ENCODE results near the gene AMDHD2.

The AMDHD2 gene

GRCh38 chr16:2483939-2484897 lies 36.0 kb upstream of the AMDHD2 start:
- DNase-seq: no peak

GRCh38 chr16:2484898-2485508 lies 35.2 kb upstream of the AMDHD2 start:
- no peak for DNase-seq

DNA sequence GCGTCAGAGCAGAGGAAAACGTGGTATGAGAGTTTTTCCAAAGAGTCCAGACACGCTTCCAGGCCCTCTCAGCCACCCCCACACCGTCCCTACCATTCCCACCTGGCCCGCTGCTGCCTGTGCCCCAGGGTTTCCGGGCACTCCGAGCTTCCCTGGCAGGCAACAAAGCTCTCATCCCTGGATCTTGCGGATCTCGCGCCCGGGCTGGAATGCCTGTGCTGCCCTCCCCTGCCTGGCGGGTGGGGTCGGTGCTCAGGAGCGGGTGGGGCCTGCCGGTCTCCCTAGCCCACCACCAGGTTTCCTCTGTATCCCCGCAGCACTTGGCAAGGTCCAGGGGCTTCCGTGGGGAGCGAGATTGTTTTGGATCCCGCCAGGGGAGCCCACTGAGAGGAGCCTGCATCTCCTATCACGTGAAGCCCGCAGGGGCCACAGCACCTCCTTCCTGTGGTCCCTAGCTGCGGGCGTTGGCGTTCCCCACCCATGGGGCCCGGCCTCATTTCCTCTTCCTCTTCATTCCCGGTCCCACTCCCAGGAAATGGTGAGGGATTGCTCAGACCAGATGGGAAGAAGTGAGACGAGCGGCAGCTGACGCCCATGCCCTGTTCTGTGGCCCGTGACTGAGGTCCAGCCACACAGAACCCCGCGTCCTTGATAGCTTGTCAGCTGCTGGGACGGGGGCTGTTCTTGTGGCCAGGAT lies 34.2 kb upstream of the AMDHD2 start:
- DNase-seq: no peak

- no peak for DNase-seq
Observed at GRCh38 chr16:2486645-2487516, 33.3 kb upstream of the AMDHD2 start.

DNA sequence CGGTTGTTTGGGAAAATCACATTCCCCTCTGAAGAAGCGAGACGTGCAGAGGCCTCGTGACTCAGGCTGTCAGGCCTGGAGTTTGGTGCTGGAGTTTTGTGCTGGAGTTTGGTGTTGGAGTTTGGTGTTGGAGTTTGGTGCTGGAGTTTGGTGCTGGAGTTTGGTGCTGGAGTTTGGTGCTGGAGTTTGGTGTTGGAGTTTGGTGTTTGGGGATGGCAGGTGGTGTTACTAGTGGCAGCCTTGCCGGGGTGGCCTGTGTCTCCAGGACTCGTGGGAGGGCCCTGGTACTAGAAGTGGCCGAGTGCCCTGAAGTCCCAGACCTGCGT lies 32.7 kb upstream of the AMDHD2 start:
- no peak for DNase-seq

DNA sequence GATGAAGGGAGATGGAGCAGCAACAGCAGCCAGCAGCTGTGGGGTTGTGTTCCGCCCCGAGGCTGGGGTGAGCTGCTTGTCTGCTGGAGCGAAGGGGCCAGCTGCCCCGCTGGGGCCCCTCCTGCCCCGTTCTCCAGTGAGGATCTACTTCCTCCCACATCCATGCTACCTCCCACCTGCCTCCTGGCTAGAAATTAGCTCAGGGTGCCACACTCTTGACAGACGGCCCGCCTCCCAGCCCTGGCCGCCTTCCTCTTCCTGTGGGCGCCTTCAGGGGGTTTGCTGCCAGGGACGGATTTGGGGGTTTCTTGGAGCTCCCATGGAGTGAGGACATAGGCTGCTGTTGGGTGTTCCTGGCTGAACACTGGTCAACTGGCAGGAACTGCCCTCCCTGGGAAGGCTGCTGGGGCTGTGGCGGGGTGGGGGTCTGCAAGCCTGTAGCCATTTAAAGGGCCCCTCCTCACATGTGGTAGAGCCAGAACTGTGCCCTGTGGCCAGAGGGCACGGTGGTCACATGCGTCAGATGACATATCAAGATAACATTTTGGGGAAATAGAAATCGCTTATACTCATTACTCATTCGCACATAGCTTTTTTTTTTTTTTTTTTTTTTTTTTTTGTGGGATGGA lies 32.2 kb upstream of the AMDHD2 start:
- DNase-seq: no peak

GRCh38 chr16:2489581-2489980 lies 30.6 kb upstream of the AMDHD2 start:
- no peak for DNase-seq

DNA sequence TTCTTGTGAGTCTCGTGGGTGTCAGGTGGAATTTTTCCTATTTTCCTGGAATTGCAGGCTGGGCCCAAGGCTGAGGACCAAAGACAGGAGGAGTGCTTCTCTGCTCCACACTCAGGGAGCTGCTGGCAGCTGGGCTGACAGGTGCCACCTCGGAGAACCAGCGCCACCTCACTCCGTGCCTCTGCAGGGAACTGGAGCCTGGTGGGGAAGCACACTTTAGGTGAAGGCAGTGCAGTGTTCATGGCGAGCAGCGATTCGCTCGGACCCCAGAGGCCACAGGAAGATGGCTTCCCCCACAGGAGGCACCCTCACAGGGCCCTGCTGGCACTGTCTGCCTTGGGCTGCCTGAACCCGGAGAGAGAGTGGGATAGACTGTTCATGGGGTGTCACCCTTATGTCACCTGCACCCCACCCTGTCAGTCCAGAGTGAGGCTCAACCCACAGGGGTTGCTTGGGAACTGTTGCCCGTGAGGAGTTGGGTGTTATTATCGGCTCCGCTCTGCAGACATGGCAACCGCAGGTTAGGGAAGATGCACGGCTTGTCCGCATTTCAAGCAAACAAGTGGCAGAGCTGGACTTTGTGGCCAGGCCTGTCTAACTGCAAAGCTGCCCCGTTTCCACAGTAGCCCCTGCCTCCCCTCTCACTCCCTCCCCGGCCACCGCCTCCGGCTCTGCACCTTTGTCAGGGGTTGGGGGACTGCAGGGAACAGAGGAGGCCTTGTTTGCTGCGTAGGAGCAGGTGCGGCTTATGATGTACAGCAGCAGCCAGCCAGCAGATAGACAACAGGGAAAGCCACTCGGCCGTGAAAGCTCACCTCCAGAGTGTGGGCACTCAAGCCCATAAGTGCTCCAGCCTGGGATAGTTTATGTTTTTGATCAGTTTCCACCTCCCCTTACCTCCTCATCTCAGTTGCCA lies 29.7 kb upstream of the AMDHD2 start:
- no peak for DNase-seq

- no peak for DNase-seq
Observed at GRCh38 chr16:2492292-2492691, 27.9 kb upstream of the AMDHD2 start.

DNA sequence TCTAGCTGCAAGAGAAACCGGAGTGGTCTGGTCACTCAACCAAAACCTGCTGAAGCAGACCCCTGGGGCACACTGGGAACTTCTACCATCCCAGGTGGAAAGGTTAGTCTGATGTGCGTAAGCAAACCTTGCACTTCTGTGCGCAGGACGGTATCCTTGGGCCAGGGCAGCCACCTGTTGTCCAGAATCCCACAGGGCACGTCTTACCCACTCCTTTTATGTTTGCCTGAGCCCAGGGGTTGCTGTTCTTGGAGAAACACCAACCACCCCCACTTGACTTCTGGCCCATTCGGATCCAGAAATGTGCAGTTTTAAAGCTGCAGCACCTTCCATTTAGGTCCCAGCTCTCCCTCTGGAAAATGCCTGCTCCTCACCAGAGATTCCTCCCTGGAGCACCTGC lies 26.6 kb upstream of the AMDHD2 start:
- DNase-seq: no peak

DNA sequence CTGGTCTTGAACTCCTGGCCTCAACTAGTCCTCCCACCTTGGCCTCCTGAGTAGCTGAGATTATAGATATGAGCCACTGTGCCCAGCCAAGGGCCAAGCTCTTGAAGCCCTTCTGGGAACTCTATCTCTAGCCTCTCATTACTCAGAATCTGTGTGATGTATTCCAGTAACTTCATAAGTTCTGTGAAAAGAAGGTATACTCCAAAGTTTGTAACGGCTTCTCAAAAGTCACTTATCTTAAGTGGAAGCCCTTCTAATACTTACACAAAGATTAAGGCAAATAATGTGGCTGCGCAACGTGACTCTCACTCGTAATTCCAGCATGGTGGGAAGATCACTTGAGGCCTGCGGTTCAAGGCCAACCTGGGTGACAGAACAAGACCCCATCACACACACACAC lies 25.6 kb upstream of the AMDHD2 start:
- no peak for DNase-seq

- DNase-seq: no peak
Observed at GRCh38 chr16:2495041-2495440, 25.1 kb upstream of the AMDHD2 start.

DNA sequence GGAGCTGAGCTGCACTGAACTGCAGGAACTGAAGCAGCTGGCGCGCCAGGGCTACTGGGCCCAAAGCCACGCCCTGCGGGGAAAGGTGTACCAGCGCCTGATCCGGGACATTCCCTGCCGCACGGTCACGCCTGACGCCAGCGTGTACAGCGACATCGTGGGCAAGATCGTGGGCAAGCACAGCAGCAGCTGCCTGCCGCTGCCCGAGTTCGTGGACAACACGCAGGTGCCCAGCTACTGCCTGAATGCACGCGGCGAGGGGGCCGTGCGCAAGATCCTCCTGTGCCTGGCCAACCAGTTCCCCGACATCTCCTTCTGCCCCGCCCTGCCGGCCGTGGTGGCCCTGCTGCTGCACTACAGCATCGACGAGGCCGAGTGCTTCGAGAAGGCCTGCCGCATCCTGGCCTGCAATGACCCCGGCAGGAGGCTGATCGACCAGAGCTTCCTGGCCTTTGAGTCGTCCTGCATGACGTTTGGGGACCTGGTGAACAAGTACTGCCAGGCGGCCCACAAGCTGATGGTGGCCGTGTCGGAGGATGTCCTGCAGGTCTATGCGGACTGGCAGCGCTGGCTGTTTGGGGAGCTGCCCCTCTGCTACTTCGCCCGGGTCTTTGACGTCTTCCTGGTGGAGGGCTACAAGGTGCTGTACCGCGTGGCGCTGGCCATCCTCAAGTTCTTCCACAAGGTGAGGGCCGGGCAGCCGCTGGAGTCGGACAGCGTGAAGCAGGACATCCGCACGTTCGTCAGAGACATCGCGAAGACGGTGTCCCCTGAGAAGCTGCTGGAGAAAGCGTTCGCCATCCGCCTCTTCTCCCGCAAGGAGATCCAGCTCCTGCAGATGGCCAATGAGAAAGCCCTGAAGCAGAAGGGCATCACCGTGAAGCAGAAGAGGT lies 23.7 kb upstream of the AMDHD2 start:
- DNase-seq: no peak

GRCh38 chr16:2497116-2497630 lies 23.0 kb upstream of the AMDHD2 start:
- DNase-seq: no peak

- DNase-seq: no peak
Observed at GRCh38 chr16:2497695-2498484, 22.3 kb upstream of the AMDHD2 start.

GRCh38 chr16:2498531-2499253 lies 21.5 kb upstream of the AMDHD2 start:
- no peak for DNase-seq

GRCh38 chr16:2499454-2499853 lies 20.7 kb upstream of the AMDHD2 start:
- DNase-seq: no peak

DNA sequence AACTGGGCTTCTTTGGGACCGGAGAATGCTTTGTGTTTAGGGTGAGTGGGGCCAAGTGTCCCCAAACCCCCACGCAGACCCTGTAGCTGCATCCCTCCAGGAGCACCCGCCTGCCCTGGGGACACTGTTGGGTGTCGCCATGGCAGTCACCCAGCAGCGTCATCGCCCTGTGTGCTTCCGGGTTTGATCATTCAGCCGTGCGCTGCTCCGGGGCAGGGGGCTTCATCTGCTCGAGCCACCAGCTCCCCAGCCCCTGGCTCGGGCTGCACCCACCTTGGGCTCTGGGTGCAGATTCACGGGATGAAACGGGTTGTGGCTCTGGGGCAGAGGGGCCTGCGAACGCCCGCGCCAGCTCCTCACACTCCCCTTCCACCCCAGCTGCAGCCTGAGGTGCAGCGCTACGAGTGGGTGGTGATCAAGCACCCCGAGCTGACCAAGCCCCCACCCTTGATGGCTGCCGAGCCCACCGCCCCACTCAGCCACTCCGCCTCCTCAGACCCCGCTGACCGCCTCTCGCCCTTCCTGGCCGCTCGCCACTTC lies 20.2 kb upstream of the AMDHD2 start:
- no peak for DNase-seq

Data from fibroblast of upper back skin (primary cell).